ENCODE results near the gene CD82. TPM values are rescaled to one million over a fixed set of nuclear protein-coding genes. Genes with fewer than 3 reads are reported as not detected.

CD82 gene
- total RNA-seq, 1 donor, result 2.6 TPM

DNA sequence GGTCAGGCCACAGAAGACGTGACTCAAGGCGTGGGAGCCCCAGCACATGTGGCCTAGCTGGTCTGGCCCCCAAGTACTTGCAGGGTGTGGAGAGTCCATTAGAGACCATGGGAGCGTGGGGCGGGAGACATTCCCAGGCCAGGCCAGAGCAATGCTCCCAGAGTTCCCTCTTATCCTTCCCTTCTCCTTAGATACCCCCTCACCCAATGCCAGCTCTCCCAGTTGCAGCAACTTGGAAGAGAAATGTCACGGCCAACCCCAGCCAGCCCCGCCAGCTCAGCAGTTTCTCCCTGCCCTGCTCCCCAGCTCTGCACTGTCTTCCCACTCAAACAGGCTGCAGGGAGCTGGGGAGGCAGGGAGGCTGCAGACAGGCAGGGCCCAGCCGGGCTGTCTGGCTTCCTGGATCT, 95.9 kb downstream of the CD82 start:
- TF ChIP-seq, protein P1, sequence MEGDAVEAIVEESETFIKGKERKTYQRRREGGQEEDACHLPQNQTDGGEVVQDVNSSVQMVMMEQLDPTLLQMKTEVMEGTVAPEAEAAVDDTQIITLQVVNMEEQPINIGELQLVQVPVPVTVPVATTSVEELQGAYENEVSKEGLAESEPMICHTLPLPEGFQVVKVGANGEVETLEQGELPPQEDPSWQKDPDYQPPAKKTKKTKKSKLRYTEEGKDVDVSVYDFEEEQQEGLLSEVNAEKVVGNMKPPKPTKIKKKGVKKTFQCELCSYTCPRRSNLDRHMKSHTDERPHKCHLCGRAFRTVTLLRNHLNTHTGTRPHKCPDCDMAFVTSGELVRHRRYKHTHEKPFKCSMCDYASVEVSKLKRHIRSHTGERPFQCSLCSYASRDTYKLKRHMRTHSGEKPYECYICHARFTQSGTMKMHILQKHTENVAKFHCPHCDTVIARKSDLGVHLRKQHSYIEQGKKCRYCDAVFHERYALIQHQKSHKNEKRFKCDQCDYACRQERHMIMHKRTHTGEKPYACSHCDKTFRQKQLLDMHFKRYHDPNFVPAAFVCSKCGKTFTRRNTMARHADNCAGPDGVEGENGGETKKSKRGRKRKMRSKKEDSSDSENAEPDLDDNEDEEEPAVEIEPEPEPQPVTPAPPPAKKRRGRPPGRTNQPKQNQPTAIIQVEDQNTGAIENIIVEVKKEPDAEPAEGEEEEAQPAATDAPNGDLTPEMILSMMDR (IDR thresholded peaks at IDR 0.05; ENCODE audit: insufficient read depth, low read length), result no peak
- H3K4me3 ChIP-seq (ENCODE audit: low read depth, low read length), result no peak overlapping the region
- DNase-seq (ENCODE audit: low read depth), result peak; percentile 1

Small RNAs within 50 kb of the gene (small RNA-seq; reads per million reads assigned to genes)
- not detected for gene AC104010.1

Other genes starting within 250 kb of the CD82 start
- gene TSPAN18, start 161.3 kb downstream of the CD82 start, total RNA-seq (ENCODE audit: low replicate concordance), result under 0.01 and 0.49 TPM in 2 replicates